ENCODE data around the gene MVK.

Gene MVK

DNA sequence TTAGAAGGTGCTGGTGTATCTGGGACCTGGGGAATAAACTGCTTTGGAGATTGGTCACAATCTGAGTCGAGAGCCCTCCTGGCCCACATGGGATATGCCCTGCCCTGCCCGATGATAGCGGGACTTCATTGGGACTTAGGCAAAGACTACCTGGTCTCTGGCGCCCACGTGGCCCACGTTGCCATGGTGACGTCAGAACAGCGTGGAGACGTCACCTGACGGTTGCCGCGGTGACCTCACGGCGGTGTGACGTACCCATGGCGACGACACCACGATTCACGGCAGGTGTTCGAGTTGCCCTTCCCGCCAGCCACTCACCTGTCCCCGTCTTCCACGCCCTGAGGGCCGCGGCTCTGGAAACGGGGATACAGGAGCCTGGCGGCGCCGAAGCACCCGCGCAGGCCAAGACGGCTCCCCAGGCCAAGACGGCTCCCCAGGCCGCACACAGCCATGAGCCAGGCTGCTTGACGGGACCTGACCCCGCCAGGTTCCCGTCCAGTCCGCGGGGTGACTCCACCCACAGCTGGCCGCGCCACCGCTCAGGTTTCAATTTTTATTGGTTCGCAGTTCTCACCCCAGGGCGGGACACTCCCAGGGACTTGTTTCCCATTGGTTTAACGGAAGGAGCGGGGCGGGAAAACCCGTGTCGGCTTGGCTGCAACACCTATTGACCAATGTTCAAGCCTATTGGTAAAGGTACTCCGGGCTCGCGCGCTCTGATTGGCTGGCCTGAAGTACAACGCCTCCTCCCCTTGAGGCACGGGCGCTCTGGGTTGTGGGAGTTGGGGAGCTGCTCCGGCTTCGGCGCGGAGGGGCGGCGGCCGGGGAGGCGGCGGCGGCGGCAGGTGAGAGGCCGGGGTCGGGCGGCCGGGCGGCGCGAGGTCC is at the start of gene MVK, which contains the start of gene MMAB:
Gene MVK, plus strand, starts transcription at position 766 of the 885 bp plus-strand sequence. CDS start 1,029 bp downstream, outside the sequence.
Gene MMAB, minus strand, starts transcription at position 476 of the 885 bp plus-strand sequence. Its CDS starts 24 bp downstream, at position 452.
- DNase-seq: peak; percentile 98

DNA sequence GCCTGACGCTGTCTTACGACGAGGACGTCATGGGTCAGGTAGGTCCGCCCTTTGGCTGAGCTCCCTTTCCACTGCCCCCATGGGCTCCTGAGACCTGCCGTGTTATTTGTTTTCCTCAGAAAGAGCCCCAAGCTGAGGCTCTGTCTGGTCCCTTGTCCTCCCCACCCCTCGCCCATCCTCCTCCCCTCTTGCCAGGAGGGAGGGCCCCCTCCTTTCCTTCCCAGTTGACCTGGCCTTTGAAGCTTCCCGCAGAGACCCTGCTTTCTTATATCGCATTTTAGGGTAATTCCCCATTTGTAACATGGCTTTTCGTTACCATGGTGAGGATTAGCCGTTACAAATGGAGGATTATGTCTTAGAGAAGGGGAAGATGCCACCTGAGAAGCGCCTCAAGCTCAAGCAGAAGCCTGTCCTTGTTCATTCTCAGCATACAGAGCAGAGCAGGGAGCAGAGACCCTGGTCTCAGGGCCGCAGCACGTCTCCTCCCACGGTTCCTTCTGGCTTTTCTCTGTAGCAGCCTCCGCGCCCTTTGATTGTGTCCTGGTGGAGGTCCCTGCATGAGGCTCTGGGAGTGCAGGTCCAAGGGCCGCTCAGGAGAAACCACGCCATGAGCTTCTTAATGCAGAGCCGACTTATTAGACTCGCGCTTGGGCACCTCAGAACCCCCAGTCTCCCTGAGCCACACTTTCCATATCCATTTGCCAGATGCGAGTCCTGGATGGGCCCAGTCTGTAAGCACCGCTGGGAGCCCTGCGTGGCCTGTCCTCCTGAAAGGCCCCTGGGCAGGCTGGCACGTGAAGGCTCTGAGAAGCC is 48.9 kb upstream of the MVK start:
- no peak for DNase-seq

DNA sequence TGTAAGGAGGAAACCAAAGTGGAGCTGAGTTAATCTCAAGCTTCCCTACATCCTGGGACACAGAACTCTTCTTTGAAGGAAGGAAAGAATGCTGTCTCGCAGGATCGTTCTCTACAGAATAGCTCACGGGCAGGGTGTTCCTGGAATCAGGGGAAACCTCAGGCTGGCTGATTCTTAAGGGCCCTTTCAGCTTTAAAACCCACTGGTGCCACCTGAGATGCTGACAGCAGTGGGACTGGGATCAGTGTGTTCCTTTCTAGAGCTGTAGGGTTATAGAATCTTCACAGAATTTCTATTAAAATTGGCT is 48.4 kb upstream of the MVK start:
- no peak for DNase-seq

DNA sequence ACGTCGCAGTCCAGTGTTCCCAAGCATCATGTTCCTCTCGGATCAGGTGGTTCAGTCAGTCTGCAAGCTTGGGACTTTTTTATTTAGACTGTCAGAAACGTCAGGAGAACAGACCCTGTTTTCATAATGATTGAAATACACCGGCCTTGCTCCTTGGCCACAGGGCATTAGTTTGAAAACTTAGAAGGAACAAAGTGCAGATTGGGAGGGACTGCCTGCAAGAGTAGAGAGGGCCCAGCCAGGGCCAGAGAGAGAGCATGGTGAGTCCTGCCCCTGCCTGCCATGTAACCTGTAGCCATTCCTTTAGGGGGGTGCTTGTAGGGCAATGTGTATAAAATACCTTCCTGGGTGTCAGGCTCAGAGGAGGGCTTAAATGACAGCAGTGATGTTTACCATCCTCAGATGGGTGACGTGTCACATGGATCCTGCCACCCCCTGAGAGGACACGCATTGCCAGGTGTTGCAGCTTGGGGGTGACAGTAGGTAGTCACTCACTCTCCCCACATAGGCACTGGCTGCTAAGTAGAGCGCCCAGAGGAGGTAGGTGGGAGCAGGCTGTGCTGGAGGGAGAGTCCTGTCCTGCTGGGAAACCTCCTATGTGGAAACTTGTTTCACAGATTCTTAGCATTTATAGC is 46.0 kb upstream of the MVK start:
- DNase-seq: no peak

DNA sequence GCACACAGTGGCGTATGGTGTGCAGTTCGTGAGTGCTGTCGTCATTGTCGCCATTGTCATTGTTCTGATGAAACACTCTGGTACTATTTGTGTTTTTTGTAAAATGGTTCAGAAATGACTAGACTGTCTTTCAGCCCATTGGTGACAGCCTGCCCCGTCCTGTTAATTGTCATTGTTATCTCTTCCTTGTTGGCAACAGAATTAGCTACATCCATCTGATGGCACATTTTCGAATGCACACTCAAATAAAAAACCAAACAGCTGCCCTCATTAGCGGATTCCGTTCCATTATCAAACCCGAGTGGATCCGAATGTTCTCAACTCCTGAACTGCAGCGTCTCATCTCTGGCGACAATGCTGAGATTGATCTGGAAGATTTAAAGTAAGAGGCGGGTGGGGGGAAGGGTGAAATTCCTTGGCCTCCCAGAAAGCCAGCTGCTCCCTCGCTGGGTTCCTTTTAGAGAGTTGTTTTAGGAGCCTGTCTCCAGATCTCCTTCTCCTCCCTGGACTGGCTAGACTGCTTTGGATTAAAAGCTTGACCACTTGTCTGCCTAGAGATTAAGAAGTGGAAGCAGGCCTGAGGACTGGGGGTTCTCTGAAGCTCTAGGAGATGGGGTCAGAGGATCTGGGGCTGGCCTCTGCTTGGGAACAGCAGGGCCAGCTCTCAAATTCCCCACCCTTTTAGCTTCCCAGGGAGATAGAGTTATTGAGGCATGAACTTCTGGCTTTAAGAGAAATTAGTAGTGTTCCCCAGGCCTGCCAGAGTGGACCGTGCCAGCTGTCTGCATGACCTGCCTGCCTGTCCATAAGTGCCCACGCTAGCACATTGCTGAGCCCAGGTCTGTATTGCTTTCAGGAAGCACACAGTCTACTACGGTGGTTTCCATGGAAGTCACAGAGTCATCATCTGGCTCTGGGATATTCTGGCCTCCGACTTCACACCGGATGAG is 43.6 kb upstream of the MVK start:
- no peak for DNase-seq

DNA sequence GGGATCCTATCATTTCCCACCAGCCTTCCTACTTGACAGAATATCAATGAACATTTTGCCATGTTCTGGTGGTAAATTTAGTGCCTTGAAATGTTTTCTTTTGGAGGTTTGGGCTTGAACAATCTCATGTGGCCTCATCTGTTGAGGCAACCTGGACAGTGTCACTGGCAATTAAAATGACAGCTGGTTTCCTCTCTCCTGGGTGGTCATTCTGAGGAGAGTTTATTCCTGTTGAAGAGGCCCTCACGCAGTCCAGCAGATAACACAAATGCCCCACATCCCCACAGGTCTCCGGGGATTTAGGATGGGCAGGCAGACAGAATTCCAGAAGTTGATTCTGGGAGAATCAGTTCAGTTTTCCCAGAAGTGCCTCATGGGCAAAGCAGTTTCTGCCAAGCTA is 42.2 kb upstream of the MVK start:
- no peak for DNase-seq

DNA sequence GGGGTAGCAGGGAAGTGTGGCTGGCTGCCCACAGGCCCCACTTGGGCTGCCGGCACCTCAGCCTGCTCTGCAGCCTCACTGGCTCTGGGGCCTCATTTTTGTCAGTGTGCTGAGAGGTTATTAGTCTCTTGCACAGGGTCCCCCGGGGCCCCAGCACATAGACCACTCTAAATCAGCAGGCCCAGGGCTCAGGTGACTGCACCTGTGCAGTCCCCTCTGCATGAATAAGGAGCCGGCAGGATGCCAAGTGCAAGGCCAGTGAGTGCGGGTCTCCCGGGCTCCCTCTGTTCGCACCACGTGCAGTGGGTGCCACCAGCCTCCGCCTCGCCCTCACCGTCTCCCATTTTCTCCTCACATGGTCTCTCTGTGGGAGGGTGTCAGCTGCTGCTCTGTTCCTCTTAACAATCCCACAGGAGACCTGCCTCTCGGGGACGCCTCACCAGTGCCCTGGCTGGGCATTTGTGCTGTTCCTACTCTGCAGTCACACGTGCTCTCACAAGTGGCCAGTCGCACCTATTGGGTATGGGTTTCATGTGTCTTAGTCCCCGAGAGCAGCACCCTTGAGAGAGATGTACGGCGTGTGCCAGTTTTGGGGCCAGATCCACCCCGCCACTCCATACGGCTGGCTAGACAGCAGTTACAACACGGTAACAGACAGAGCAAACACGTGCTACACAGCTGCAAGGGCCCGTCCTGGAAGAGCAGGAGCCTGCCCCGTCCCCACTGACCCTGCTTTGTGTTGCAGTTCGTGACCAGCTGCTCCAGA is 40.7 kb upstream of the MVK start:
- no peak for DNase-seq

DNA sequence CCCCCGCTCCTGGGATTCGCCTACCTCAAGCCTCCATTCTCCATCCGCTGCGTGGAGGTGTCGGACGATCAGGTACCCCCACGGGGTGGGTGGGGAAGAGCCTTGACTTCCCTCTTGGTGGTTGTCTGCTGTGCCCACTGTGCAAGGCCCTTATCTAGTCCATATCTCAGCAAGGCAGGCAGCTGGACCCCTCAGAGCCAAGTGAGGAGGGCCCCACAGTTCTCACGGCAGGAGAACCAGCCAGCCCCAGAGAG is 40.2 kb upstream of the MVK start:
- DNase-seq: no peak

DNA sequence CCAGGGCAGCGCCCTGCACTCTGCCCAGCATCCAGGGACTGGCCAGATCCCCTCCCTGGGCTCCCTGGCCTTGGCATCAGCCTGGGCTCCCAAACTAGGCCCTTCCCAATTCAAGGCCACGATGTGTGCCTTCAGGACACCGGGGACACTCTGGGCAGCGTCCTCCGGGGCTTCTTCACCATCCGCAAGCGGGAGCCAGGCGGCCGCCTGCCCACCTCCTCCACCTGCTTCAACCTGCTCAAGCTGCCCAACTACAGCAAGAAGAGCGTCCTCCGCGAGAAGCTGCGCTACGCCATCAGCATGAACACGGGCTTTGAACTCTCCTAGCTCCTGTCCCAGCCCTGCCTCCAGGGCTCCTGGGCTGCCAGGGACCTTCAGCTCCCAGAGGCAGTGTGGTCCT is 39.1 kb upstream of the MVK start:
- no peak for DNase-seq

DNA sequence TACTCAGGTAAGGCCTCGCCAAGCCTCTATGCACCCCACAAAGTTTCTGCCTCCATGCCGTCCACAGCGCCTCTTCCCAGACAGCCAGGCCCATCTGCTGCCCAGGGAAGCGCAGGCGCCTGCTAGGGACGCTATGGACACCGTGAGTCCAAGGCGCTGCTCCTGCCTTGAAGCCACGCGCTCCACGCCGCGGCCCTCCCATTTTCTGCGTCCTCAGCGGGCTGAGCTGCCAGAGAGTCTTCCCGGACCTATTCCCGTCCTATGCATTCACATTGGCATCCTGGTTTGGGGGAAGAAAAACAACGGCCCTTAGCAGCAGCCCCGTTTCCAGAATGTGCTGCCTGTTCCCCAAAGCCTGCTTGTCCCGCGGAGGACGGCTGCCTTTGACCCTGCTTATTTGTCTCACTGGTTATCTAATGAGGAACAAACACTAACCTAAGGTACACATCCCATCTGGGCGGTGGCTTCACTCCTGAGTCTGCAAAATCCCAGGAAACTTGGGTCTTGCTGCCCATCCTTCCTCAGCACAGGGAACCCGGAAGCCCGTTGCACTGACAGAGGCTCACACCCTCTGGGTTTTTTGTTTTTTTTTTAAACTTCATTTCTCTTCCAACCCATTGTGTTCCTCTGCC is 38.2 kb upstream of the MVK start:
- DNase-seq: no peak

DNA sequence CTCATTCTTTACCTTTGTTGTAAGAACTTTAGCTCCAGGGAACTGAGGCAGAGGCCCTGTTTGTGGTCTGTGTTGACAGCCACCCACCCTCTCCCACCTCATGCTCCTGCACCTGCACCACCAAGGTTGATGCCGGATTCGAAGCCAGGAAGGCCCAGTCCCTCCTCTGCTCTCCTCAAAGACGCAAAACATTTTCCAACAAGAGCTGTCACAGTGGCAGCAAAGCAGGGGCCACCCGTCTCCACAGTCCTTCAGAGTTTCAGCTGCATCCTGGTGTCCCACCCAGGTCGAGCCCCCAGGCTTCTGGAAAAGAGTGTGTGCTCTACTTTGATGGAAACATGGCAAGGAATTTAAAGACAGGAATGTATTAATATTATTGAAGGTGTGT is 37.7 kb upstream of the MVK start:
- DNase-seq: no peak

DNA sequence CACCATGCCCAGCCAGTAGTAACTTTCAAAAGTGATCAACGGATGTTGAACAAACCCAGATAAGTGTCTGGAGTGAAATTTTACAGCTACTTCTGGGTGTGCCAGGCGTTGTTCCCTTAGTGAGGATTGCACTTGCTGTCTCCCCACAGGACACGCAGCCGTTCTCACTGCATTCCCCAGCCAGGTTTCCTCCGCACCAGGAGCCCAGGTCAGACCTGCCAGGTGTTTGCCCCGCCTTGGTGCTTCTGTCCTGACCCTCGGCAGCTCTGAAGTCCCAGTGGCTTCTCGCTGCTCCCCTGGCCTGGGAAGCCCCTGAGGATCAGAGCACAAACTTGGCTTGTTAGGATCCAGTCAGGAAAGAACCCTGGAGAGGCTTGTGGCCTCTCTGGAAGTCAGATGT is 36.5 kb upstream of the MVK start:
- no peak for DNase-seq

DNA sequence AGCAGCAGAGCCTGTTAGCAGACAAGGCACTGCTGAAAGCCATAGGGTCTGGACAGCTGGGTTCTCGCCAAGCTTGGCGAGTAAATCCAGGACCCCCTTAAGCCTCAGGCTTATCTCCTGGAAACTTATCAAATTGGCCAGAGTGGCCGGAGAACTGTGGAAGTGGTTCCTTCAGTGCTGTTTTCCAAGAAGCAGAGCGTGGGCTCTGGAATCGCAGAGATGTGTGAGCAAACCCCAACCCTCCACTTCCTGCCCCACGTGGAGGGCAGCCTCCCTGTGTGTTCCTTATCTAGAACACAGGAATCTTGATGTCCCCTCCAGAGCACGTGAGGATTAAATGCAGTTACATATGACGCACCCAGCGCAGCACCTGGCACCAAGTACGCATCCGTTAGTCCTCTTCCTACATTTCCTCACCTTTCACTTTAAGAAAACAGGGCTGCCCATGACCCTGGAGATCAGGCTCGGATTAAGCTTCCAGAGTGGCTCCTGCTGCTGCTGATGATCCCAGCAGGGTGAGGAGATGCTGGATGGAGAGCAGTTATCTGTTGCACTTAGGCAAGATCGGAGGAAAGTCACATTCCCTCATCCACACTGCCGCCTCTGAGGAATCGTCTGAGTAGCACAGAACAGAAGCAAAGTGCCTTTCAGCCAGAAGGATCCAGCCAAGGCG is 35.3 kb upstream of the MVK start:
- DNase-seq: no peak

DNA sequence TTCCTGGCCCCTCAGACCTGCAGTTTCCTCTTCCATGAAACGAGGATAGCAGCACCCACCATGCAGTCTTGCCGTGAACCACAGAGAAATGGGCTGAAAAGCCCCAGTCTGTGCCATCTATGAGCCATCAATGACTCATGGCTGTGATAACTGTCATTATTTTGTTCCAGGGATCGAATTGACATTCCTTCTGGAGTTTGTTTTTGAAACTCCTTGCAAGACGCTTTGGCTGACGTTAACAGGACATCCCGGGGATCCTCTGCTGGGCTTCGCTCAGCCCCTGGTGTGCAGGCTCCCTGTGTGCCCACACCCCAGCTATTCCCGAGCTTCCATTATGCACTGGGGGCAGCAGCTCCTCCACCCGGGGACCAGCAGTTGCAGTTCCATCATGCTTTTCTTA is 34.1 kb upstream of the MVK start:
- no peak for DNase-seq

DNA sequence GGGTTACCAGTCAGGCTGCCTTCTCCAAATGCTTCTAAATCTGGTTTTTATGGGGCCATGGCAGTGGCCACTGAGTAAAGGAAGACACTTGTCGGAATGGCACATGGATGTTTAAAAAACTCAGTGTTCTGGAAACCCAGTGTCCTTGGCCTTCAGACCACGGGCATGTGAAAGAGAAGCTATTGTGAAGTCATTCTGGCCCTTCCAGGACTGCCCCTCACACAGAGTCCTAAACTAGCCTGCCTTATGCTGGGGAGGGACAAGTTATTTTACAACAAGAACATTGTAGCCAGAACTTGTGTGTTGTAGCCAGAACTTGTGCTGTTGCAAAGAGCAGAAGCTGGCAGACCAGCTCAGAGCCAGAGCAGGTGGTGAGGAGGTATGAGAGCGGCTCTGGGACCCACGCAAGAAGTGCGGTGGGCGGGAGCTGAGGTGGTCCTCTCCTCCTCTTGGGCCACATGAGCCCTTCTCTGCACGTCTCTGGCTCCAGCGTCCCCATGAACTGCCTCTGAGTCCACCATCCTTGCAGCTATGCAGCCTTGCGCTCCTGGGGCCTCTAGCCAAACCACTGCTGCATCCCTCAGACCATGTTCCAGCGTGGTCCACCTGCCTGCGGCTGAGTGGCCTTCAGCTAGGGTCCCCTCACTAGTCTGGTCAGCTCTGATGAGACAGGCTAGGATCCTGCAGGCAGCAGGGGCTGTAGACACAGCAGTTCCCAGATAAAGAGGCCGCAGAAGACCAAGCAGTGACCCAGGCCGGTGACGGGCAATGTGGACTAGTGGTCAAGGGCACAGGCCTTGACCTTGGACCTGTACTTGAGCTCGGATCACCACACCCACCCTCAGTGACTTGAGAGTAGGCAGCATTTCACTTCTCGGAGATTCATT is 32.8 kb upstream of the MVK start:
- no peak for DNase-seq

DNA sequence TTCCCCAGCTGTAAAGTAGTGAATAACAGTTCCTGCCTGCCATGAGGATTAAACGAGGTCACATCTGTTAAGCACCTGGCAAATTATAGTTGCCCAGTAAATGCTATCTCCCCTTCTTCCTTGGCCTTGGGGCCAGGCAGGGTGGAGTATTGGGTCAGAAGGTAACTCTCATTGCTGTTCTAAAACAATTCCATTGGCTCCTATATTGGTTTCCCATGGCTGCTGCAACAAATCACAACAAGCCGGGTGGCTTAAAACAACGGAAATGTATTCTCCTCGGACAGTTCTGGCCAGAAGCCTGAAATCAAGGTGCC is 32.2 kb upstream of the MVK start:
- DNase-seq: no peak

DNA sequence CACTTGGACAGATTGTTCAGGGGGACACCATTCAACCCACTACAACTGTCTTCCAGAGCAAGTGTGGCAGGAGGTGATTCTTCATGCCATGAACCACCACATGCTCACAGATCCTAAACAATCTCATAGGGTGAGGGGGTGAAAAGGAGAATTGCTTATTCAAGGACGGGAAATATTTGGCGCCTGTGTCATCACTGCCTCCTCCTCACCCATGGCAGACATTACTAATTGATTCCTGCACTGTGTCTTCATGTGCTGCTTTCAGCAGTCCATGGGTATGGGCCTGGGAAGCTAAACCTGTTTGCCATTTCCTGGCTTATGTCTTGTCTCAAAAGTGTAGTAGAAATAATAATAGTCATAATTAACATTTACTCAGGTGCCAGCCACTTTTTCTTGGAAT is 31.6 kb upstream of the MVK start:
- no peak for DNase-seq

DNA sequence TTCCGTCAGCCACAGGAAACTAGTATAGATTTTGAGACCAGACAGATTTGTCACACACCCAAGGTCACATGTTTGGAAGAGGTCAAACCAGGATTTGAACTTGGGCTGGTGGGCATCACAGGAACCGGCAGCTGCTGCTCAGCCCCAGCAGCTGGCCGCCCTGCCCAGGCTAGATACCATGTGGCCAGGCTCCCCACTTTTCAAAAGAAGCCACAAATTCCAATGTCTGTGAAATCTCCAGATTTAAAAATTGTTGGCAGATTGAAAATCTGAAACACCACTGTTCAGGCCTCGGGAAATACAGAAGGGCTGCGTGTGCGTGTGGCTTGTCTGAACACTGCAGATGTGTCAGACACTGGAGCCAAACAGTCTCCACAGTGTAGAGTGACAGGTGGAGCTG is 30.7 kb upstream of the MVK start:
- DNase-seq: no peak

DNA sequence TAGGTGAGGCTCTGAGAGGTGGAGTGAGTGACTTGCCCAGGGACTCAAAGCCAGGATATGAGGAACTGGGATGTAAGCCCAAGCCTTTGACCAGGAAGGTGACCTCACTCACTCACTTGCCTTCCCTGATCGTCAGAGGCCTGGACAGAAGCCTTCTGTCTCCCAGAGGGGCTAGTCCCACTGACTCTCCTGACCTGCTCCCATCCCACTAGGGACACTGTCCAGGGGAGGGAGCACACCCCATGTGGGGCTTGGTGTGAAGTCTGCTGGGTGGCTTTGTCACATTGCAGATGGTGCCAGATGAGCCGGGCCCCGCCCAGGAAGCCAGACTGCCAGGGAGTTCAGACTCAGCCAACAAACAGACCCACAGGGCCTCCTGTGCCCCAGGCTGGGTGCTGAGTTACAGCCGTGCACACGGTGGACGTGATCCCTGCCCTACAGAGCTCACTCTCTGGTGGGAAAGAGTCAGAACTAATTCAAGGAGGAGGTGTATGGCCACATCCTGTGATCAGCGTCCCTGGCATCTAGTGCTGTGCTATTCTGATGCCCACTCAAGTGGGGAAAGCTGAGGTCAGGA is 28.6 kb upstream of the MVK start:
- DNase-seq: no peak

DNA sequence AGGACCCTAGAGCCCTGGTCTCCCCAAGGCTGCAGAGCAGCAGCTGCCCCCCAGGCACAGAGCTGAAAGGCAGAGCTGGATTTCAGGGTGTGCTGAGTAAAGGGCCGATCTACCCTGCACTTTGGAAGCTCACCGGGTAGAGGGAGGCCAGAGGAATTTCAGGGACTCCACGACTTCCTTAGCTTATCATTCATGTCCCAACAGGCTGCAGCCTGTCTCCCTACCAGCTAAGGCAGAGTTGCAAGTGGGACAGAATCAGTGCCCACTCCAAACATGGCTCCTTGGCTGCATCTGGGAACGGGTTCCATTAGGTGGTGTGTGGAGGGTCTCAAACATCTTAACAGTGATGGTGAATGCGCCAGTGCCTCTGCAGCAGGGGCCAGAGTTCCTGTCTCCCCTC is 27.8 kb upstream of the MVK start:
- no peak for DNase-seq

Measured in NCI-H748 treated with DMSO at 0.1 percent for 48 hours (cell line).